Left ventricle myocardium inferior (tissue), 1 donor: ENCODE measurements around the gene FAM83F. TPM values are rescaled to one million over a fixed set of nuclear protein-coding genes. Genes with fewer than 3 reads are reported as not detected.

Source experiments
- DNase-seq: peaks from one replicate; pipeline ENCODE4 v3.0.0-alpha.2; 2020
- H3K27ac ChIP-seq: fragments of 200-600 bp; replicated peaks from 2 replicates; pipeline ENCODE4 v1.8.0; 2021
- H3K27me3 ChIP-seq: fragments of 200-600 bp; 2 replicates; pipeline ENCODE4 v1.8.0; 2021; ENCODE audit warnings: low read depth
- H3K36me3 ChIP-seq: fragments of 200-600 bp; 2 replicates; pipeline ENCODE4 v1.8.0; 2021
- H3K4me1 ChIP-seq: fragments of 200-600 bp; 2 replicates; pipeline ENCODE4 v1.8.0; 2021
- H3K4me3 ChIP-seq: fragments of 200-600 bp; 2 replicates; pipeline ENCODE4 v1.8.0; 2021; ENCODE audit warnings: mild to moderate bottlenecking, moderate library complexity
- H3K9me3 ChIP-seq: fragments of 200-600 bp; replicated peaks from 2 replicates; pipeline ENCODE4 v1.8.0; 2021
- intact Hi-C: fragments of 100-400 bp; cut with micrococcal nuclease; formaldehyde crosslinking; loops from one replicate; pipeline ENCODE4 v1.11.0; 2022
- total RNA-seq: library from RNA; stranded (reverse); fragmentation: NEBNext Ultra II Directional; extraction: Animal tissue kit (Norgen Biotek cat#: 25700); gene quantifications from one replicate; pipeline ENCODE4 v1.2.1, GENCODE V29; 2021
- TF ChIP-seq, protein P1 (sequence below): fragments of 200-600 bp; IDR thresholded peaks from 2 replicates; pipeline ENCODE4 v1.8.0; 2021; ENCODE audit warnings: antibody characterized with exemption, mild to moderate bottlenecking, borderline replicate concordance
- donor health status: DM: no; HTN: yes; CAD: no; lungs with severe emphysema.

Gene FAM83F
- total RNA-seq, 1 donor from 2014 or later = 4.4 TPM

GRCh38 chr22:40014667-40015248, 20.0 kb downstream of the FAM83F start:
- TF ChIP-seq, protein P1, sequence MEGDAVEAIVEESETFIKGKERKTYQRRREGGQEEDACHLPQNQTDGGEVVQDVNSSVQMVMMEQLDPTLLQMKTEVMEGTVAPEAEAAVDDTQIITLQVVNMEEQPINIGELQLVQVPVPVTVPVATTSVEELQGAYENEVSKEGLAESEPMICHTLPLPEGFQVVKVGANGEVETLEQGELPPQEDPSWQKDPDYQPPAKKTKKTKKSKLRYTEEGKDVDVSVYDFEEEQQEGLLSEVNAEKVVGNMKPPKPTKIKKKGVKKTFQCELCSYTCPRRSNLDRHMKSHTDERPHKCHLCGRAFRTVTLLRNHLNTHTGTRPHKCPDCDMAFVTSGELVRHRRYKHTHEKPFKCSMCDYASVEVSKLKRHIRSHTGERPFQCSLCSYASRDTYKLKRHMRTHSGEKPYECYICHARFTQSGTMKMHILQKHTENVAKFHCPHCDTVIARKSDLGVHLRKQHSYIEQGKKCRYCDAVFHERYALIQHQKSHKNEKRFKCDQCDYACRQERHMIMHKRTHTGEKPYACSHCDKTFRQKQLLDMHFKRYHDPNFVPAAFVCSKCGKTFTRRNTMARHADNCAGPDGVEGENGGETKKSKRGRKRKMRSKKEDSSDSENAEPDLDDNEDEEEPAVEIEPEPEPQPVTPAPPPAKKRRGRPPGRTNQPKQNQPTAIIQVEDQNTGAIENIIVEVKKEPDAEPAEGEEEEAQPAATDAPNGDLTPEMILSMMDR = no peak
- H3K36me3 ChIP-seq = no peaks in the 10 kb centered on the region
- intact Hi-C loops = no loop called here

GRCh38 chr22:40015358-40015976, 20.7 kb downstream of the FAM83F start:
- no peak for DNase-seq
- TF ChIP-seq, protein P1 = no peak
- Histone ChIP-seq H3K9me3 (no peaks in the 10 kb centered on the region), H3K27ac (no peak overlapping the region), H3K4me1 (no peaks in the 10 kb centered on the region), H3K36me3 (no peaks in the 10 kb centered on the region), H3K4me3 (no peak overlapping the region), H3K27me3 (peaks cover 71% of the 10 kb centered on the region)
- intact Hi-C loops = no loop called here

More at GRCh38 chr22:40014667-40015248, 20.0 kb downstream of the FAM83F start:
- H3K9me3 ChIP-seq = no peaks in the 10 kb centered on the region
- H3K27ac ChIP-seq = no peak overlapping the region
- DNase-seq = no peak
- H3K4me3 ChIP-seq = no peak overlapping the region
- peaks cover 75% of the 10 kb centered on the region for H3K27me3 ChIP-seq
- no peaks in the 10 kb centered on the region for H3K4me1 ChIP-seq

GRCh38 chr22:40018051-40018450, 23.3 kb downstream of the FAM83F start:
- H3K4me3 ChIP-seq = no peak overlapping the region
- H3K27me3 ChIP-seq = peaks cover 50% of the 10 kb centered on the region
- no peak for DNase-seq
- TF ChIP-seq, protein P1 = no peak
- no peaks in the 10 kb centered on the region for H3K9me3 ChIP-seq
- H3K36me3 ChIP-seq = no peaks in the 10 kb centered on the region
- intact Hi-C loops = no loop called here
- H3K27ac ChIP-seq = no peak overlapping the region
- no peaks in the 10 kb centered on the region for H3K4me1 ChIP-seq

DNA sequence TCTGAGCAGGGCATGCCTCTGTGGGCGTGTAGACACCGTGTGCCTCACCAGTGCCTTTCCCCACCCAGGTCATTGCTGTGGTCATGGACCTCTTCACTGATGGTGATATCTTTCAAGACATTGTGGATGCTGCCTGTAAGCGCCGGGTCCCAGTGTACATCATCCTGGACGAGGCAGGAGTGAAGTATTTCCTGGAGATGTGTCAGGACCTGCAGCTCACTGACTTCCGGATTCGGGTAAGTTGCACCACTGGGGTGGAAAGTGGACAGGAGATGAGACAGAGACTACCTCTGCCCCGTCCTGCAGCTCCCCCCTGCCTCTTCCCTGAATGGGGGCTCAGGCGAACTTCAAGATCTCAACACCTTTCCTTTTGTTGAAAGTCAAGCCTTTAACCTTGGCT, 24.3 kb downstream of the FAM83F start:
- H3K4me3 ChIP-seq = no peak overlapping the region
- H3K4me1 ChIP-seq = no peaks in the 10 kb centered on the region
- no peak for DNase-seq
- H3K36me3 ChIP-seq = no peaks in the 10 kb centered on the region
- no peaks in the 10 kb centered on the region for H3K9me3 ChIP-seq
- TF ChIP-seq, protein P1 = no peak
- H3K27ac ChIP-seq = no peak overlapping the region
- peaks cover 57% of the 10 kb centered on the region for H3K27me3 ChIP-seq
- intact Hi-C loops = no loop called here

DNA sequence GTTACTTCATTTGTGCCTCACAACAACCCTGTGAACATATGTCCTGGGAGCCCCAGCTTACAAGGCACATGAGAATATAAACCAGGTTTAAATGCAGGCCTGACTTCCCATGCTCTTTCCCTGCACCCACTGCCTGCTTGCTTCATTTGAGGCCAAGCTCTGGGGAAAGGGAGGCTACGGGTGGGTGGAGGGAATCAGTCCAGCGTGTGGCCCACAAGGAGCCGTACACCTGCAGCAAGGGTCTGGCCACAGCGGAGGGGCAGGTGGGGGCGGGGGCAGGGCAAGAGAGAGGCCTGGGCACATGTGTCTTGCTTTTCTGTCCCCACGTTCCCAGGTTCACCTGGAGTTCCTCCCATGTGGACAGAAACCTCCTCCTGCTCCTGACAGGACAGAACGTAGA, 26.2 kb downstream of the FAM83F start:
- H3K27ac ChIP-seq = no peak overlapping the region
- peaks cover 8% of the 10 kb centered on the region for H3K4me1 ChIP-seq
- H3K9me3 ChIP-seq = no peaks in the 10 kb centered on the region
- H3K27me3 ChIP-seq = peaks cover 48% of the 10 kb centered on the region
- H3K36me3 ChIP-seq = no peaks in the 10 kb centered on the region
- intact Hi-C loops = loop anchor here (5.0 kb wide), 1 partner anchor 484 kb away; no protein-coding TSS in a partner anchor
- TF ChIP-seq, protein P1 = no peak
- no peak overlapping the region for H3K4me3 ChIP-seq
- DNase-seq = no peak
